Measurements from ENCODE around the gene RAB39A. TPM values are rescaled to one million over a fixed set of nuclear protein-coding genes. Genes with fewer than 3 reads are reported as not detected.

Gene RAB39A
- polyA plus RNA-seq, 1 donor from 2014 or later, result 1.9 TPM

DNA sequence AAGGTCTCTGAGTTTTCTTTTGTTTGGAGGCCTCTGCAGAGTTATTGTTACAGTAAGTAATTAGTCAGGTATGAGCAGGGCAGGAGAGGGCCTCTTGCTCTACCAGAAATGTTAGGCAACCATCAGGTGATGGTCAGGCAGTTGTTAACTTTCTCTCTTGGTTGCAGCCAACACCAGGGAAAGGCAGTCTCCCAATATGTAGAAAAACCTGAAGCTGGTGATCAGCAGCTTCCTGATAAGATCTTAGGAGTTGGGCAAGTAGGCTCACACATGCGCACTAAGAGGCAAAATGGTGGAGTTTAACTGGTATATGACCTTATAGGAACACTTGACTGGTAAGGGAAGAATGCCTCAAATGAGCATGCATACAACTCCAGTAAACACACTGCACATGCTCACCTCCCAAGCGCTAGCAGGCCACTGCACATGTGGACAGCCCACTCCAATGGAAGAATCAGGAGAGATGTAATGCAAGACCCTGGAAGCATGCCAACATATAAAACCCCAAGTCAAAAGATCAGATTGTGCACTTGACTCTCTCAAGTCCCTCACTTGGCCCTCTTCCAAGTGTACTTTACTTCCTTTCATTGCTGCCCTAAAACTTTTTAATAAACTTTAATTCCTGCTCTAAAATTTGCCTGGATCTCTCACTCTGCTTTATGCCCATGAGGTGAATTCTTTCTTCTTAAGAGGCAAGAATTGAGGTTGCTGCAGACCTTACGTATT is 46.0 kb upstream of the RAB39A start:
- Histone ChIP-seq H3K27ac (ENCODE audit: low read length) (no peak overlapping the region), H3K27me3 (ENCODE audit: insufficient read depth, low read depth, low read length) (no peaks in the 10 kb centered on the region), H3K4me3 (ENCODE audit: low read length) (no peak overlapping the region), H3K9me2 (ENCODE audit: insufficient read depth, low read length) (no peaks in the 10 kb centered on the region), H2AFZ (ENCODE audit: low read depth, low read length) (no peak overlapping the region), H3F3A (ENCODE audit: insufficient read depth, low read length, poor library complexity, severe bottlenecking) (no peaks in the 10 kb centered on the region), H3K79me2 (replicated peaks; ENCODE audit: insufficient read depth, low read length) (no peaks in the 10 kb centered on the region), H3K9ac (ENCODE audit: low read length) (no peak overlapping the region), H3K9me3 (ENCODE audit: low read length) (no peaks in the 10 kb centered on the region), H3K4me2 (ENCODE audit: low read length) (no peak overlapping the region), H4K20me1 (ENCODE audit: insufficient read depth) (no peaks in the 10 kb centered on the region), H3K36me3 (ENCODE audit: insufficient read depth, low read length) (no peaks in the 10 kb centered on the region)
- TF ChIP-seq, protein P1, sequence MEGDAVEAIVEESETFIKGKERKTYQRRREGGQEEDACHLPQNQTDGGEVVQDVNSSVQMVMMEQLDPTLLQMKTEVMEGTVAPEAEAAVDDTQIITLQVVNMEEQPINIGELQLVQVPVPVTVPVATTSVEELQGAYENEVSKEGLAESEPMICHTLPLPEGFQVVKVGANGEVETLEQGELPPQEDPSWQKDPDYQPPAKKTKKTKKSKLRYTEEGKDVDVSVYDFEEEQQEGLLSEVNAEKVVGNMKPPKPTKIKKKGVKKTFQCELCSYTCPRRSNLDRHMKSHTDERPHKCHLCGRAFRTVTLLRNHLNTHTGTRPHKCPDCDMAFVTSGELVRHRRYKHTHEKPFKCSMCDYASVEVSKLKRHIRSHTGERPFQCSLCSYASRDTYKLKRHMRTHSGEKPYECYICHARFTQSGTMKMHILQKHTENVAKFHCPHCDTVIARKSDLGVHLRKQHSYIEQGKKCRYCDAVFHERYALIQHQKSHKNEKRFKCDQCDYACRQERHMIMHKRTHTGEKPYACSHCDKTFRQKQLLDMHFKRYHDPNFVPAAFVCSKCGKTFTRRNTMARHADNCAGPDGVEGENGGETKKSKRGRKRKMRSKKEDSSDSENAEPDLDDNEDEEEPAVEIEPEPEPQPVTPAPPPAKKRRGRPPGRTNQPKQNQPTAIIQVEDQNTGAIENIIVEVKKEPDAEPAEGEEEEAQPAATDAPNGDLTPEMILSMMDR (IDR thresholded peaks at IDR 0.05; ENCODE audit: poor library complexity, severe bottlenecking), result no peak
- TF ChIP-seq EP300 (conservative IDR thresholded peaks at IDR 0.05; ENCODE audit: poor library complexity, severe bottlenecking), result no peak
- TF ChIP-seq POLR2AphosphoS5 (IDR thresholded peaks at IDR 0.05), result no peak
- no peak for TF ChIP-seq MXI1 (conservative IDR thresholded peaks at IDR 0.05; ENCODE audit: poor library complexity, severe bottlenecking)
- no peak for TF ChIP-seq TAF1 (IDR thresholded peaks at IDR 0.05; ENCODE audit: low read depth)
- TF ChIP-seq, protein P2, sequence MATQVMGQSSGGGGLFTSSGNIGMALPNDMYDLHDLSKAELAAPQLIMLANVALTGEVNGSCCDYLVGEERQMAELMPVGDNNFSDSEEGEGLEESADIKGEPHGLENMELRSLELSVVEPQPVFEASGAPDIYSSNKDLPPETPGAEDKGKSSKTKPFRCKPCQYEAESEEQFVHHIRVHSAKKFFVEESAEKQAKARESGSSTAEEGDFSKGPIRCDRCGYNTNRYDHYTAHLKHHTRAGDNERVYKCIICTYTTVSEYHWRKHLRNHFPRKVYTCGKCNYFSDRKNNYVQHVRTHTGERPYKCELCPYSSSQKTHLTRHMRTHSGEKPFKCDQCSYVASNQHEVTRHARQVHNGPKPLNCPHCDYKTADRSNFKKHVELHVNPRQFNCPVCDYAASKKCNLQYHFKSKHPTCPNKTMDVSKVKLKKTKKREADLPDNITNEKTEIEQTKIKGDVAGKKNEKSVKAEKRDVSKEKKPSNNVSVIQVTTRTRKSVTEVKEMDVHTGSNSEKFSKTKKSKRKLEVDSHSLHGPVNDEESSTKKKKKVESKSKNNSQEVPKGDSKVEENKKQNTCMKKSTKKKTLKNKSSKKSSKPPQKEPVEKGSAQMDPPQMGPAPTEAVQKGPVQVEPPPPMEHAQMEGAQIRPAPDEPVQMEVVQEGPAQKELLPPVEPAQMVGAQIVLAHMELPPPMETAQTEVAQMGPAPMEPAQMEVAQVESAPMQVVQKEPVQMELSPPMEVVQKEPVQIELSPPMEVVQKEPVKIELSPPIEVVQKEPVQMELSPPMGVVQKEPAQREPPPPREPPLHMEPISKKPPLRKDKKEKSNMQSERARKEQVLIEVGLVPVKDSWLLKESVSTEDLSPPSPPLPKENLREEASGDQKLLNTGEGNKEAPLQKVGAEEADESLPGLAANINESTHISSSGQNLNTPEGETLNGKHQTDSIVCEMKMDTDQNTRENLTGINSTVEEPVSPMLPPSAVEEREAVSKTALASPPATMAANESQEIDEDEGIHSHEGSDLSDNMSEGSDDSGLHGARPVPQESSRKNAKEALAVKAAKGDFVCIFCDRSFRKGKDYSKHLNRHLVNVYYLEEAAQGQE (IDR thresholded peaks at IDR 0.05; ENCODE audit: borderline replicate concordance), result no peak
- TF ChIP-seq RAD21 (conservative IDR thresholded peaks at IDR 0.05), result no peak
- TF ChIP-seq EZH2 (IDR thresholded peaks at IDR 0.05; ENCODE audit: borderline replicate concordance, insufficient read depth, low read length, poor library complexity, severe bottlenecking), result no peak
- TF ChIP-seq SMC3 (conservative IDR thresholded peaks at IDR 0.05; ENCODE audit: poor library complexity), result no peak

DNA sequence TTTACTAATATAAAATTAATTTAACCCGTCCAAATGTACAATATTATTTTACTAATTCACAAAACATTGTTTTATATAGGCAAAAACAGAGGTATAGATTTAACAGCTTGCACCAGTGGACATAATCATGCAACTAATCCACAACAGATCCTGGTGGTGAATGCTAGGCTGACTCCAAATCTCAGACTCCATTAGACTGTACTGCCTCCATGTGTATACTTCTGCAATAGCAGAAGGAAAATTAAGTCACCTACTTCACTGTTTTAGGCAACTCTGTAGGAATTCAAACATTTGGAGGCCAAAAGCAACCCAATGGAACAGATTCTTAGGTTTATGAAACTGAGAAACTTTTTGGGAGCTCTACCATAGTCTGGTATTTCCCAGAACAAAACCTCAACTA is 30.0 kb upstream of the RAB39A start:
- no peak overlapping the region for H3K27ac ChIP-seq (ENCODE audit: low read length)
- H3F3A ChIP-seq (ENCODE audit: insufficient read depth, low read length, poor library complexity, severe bottlenecking), result no peaks in the 10 kb centered on the region
- TF ChIP-seq RAD21 (conservative IDR thresholded peaks at IDR 0.05) (no peak), EZH2 (IDR thresholded peaks at IDR 0.05; ENCODE audit: borderline replicate concordance, insufficient read depth, low read length, poor library complexity, severe bottlenecking) (no peak), SMC3 (conservative IDR thresholded peaks at IDR 0.05; ENCODE audit: poor library complexity) (no peak), MXI1 (conservative IDR thresholded peaks at IDR 0.05; ENCODE audit: poor library complexity, severe bottlenecking) (no peak)
- TF ChIP-seq, protein P2 (IDR thresholded peaks at IDR 0.05; ENCODE audit: borderline replicate concordance), result no peak
- H3K4me3 ChIP-seq (ENCODE audit: low read length), result no peak overlapping the region
- no peaks in the 10 kb centered on the region for H3K9me2 ChIP-seq (ENCODE audit: insufficient read depth, low read length)
- H3K9ac ChIP-seq (ENCODE audit: low read length), result no peak overlapping the region
- no peaks in the 10 kb centered on the region for H4K20me1 ChIP-seq (ENCODE audit: insufficient read depth)
- H3K79me2 ChIP-seq (replicated peaks; ENCODE audit: insufficient read depth, low read length), result no peaks in the 10 kb centered on the region
- H3K9me3 ChIP-seq (ENCODE audit: low read length), result no peaks in the 10 kb centered on the region
- H2AFZ ChIP-seq (ENCODE audit: low read depth, low read length), result no peak overlapping the region
- no peak overlapping the region for H3K4me2 ChIP-seq (ENCODE audit: low read length)
- H3K27me3 ChIP-seq (ENCODE audit: insufficient read depth, low read depth, low read length), result no peaks in the 10 kb centered on the region
- H3K36me3 ChIP-seq (ENCODE audit: insufficient read depth, low read length), result no peaks in the 10 kb centered on the region

All from neural cell (in vitro differentiated cells).